Omental fat pad (tissue), 4 donors: ENCODE data around the gene MEGF10. TPM values are rescaled to one million over a fixed set of nuclear protein-coding genes. Genes with fewer than 3 reads are reported as not detected.

Experiments used
- ATAC-seq: fragments of 150-250 bp; one replicate; pipeline ENCODE4 v1.9.1; 2016; ENCODE audit warnings: mild to moderate bottlenecking, moderate library complexity; ENCODE audit not compliant: low FRiP score
- DNase-seq: peaks from one replicate; pipeline ENCODE4 v3.0.0-alpha.2; 2019; ENCODE audit warnings: low spot score
- total RNA-seq, 4 donors: library from RNA; depleted of rRNA; stranded (reverse); fragments of >200 nt; gene quantifications; one replicate each; pipeline ENCODE4 v1.1.0, GENCODE V29; 2016
- TF ChIP-seq, protein P1 (sequence below), 3 donors: fragments of 450-650 bp; IDR thresholded peaks; one replicate each; pipeline ENCODE4 v1.5.1; 2016 to 2017; ENCODE audit warnings: antibody characterized with exemption in 3 of 3, mild to moderate bottlenecking in 3 of 3, moderate library complexity in 2 of 3

The MEGF10 gene
- total RNA-seq, 4 donors from 2014 or later = 0.13 to 0.74 (median 0.42) TPM

DNA sequence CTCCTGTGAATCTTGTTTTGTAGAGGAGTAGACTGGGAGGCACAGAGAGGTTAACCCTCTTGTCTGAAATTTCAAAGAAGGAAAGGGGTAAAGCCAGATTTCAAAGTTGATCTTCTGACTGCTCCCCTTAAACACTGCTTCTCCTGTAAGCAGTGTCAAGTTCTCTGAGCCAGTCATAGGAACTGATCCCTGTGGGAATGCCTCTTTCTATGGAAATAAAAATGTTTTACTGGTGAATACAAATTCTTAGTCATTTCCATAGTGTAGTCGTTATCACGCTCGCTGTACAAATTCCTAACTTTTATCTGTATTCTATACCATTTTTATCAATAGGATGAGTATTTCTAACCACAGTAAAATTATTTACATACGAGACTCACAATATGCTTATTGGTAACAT, 160.5 kb downstream of the MEGF10 start:
- DNase-seq (no peak), ATAC-seq (no peak)
- TF ChIP-seq, protein P1, sequence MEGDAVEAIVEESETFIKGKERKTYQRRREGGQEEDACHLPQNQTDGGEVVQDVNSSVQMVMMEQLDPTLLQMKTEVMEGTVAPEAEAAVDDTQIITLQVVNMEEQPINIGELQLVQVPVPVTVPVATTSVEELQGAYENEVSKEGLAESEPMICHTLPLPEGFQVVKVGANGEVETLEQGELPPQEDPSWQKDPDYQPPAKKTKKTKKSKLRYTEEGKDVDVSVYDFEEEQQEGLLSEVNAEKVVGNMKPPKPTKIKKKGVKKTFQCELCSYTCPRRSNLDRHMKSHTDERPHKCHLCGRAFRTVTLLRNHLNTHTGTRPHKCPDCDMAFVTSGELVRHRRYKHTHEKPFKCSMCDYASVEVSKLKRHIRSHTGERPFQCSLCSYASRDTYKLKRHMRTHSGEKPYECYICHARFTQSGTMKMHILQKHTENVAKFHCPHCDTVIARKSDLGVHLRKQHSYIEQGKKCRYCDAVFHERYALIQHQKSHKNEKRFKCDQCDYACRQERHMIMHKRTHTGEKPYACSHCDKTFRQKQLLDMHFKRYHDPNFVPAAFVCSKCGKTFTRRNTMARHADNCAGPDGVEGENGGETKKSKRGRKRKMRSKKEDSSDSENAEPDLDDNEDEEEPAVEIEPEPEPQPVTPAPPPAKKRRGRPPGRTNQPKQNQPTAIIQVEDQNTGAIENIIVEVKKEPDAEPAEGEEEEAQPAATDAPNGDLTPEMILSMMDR (IDR thresholded peaks at IDR 0.05) = no peak

DNA sequence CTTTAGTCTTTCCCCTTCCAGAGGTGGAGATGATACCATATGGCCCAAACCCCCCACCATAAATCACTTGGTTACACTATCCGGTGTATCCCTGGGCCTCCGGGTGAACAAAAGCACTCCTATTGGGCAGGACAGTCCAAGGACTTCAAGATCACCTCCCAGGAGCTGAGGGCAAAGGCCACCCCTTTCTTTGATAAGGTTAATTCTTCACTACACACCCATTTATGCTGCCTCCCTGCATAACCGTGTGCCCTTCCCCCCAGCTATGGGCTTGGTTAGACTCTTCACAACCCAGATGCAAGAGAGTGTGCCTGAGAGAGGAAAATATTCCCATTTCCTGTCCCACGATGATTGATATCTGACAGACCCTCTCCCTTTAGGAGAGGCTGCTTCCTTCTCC, 162.0 kb downstream of the MEGF10 start:
- DNase-seq (no peak), ATAC-seq (no peak)
- TF ChIP-seq, protein P1 (IDR thresholded peaks at IDR 0.05) = no peak

DNA sequence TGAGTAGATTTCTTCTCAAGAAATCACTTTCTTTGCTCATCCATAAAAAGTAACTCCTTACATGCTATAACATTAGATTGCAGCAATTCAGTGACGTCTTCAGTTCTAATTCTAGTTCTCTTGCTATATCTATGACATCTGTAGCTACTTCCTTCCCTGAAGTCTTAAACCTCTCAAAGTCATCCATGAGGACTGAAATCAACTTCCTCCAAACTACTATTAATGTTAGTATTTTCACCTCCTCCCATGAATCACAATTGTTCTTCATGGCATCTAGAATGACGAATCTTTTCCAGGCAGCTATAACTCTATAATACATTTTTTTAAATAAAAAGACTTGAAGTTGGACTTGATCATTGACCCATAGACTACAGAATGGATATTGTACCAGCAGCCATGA, 180.6 kb downstream of the MEGF10 start:
- TF ChIP-seq, protein P1 (IDR thresholded peaks at IDR 0.05) = no peak
- no peak for DNase-seq
- no peak for ATAC-seq

DNA sequence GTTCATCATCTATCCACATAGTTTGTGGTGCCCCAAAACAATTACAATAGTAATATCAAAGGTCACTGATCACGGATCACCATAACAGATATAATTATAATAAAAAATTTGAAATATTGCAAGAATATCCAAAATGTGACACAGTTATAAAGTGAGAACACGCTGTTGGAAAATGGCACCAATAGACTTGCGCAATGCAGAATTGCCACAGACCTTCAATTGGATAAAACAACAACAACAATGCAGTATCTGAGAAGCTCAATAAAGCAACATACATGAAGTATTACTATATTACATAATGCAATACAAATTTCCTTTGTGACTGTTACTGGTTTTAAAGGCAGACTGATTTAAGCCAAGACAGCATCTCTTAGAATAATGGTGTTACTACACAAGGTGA, 182.1 kb downstream of the MEGF10 start:
- DNase-seq = no peak
- ATAC-seq = no peak
- TF ChIP-seq, protein P1 (IDR thresholded peaks at IDR 0.05) = no peak

DNA sequence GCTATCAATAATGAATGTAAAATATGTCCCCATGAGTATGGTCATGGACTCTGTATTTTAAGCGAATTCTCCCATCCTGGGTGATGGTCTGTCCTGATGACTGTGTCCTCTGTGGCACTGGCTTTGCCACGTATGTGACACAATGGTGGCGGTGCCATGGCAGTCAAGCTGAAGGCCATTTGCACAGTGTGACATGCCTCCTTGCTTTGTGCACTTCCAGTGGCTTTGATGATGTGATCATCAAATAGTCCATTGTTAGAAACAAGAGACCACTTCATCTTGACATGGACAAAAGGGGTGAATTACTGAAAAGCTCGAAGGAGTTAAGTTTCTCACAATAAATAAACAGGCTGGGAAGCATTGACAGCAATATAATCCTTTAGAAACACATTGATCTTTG, 195.9 kb downstream of the MEGF10 start:
- ATAC-seq (no peak), DNase-seq (no peak)
- TF ChIP-seq, protein P1 (IDR thresholded peaks at IDR 0.05) = no peak

DNA sequence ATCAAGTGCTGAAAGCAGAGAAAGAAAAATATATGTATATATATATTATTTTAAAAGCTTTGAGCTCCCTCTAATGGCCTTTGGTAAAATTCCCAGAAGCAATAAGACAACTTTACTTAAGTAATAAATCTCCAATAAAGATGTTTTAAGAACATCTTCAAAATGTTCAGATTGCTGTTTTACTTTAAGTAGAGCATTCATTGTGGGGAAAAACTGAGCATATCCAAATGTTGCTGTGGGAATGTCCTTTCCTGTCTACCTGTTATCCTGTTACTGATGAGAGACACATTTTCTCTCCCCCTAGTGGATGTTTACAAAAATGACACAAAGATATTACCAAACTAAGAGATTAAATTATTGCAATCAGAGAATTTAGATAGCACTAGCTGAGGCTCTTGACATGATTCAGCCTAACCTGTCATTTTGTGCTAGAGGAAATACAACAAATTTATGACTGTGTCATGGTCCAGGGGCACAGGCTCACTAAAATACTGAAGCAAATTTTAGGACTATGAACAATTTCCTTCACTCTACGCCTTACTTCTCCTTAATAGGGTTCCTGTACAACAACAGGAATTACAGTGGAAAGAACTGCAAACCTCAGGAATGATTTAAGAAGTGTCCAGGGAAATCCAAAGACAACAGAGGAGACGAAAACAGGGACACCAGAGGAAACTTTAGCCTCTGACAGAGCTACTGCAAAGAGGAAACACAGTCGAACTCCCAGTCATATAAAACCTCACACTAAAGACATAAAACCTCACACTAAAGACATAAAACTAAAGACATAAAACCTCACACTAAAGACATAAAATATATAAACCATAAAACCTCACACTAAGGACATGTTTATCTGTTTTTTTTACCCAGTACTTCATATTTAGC, 202.5 kb downstream of the MEGF10 start:
- TF ChIP-seq, protein P1 (IDR thresholded peaks at IDR 0.05) = peak in 1 of 3 donors; percentile 19
- no peak for ATAC-seq
- no peak for DNase-seq

DNA sequence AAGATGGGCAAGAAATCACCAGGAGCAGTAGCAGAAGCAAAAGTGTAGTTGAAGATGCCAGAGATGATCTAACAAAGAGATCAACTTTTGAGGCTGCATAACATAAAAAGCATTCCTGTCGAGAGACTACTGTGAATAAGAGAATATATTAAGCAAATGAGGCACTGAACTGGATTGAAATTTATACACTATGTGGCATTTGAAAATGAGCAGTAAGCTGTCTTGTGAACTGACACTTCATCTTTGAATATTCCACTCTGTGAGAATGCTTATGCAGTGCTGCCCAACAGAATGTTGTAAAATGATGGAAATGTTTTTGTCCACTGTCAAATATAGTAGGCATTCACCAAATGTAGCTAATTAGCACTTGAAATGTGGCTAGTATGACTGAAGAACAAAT, 208.0 kb downstream of the MEGF10 start:
- TF ChIP-seq, protein P1 (IDR thresholded peaks at IDR 0.05) = no peak
- DNase-seq = no peak
- ATAC-seq = no peak
